Right lobe of liver (tissue), 6 donors: ENCODE data around the gene LCP2. TPM values are rescaled to one million over a fixed set of nuclear protein-coding genes. Genes with fewer than 3 reads are reported as not detected.

Experiments
- ATAC-seq, 4 donors: fragments of 200-7000 bp; cut with Tn5 transposase; one replicate each; pipeline ENCODE4 v1.9.1; 2020; ENCODE audit warnings: mild to moderate bottlenecking in 4 of 4, moderate library complexity in 4 of 4
- DNase-seq, 3 donors: peaks; one replicate each; pipeline ENCODE4 v3.0.0-alpha.2; 2020
- H3K27ac ChIP-seq, 3 donors: fragments of 200-600 bp; one replicate each; pipeline ENCODE4 v1.8.0; 2022
- H3K27me3 ChIP-seq, 2 donors: fragments of 200-600 bp; one replicate each; pipeline ENCODE4 v1.8.0; 2022
- H3K36me3 ChIP-seq, 4 donors: fragments of 200-600 bp; sonication (generic) in 1 of 4; one replicate each; pipeline versions ENCODE4 v1.5.1 to v1.8.0; 2017 to 2022; ENCODE audit warnings: control low read depth in 1 of 4
- H3K4me1 ChIP-seq, 4 donors: fragments of 200-600 bp; sonication (generic) in 1 of 4; one replicate each; pipeline versions ENCODE4 v1.5.1 to v1.8.0; 2017 to 2022; ENCODE audit warnings: control low read depth in 1 of 4
- H3K4me3 ChIP-seq, 3 donors: fragments of 200-600 bp; one replicate each; pipeline ENCODE4 v1.8.0; 2022
- H3K9me3 ChIP-seq, 4 donors: fragments of 200-600 bp; sonication (generic) in 1 of 4; one replicate each; pipeline versions ENCODE4 v1.5.1 to v1.8.0; 2017 to 2022; ENCODE audit warnings: control low read depth in 1 of 4
- POLR2A ChIP-seq: fragments of 450-650 bp; IDR thresholded peaks from one replicate; pipeline ENCODE4 v1.6.1; 2017; ENCODE audit warnings: antibody characterized with exemption, mild to moderate bottlenecking
- WGBS: methylation state at CpG from one replicate; pipeline ENCODE4 v1.1.6; 2018; ENCODE audit warnings: low coverage, low lambda C conversion rate; ENCODE audit not compliant: insufficient coverage; ENCODE audit errors: missing lambda C conversion rate; 5-methylcytosine and 5-hydroxymethylcytosine counted together
- intact Hi-C, 2 donors: fragments of 100-400 bp; cut with DNase I; formaldehyde crosslinking; loops; one replicate each; pipeline versions ENCODE4 v1.11.2 to v1.14.1; 2022
- total RNA-seq, 6 experiments: library from RNA; depleted of rRNA in 2 of 6; stranded (reverse); fragments of >200 nt in 2 of 6; fragmentation: NEBNext Ultra II Directional in 3 of 6; extraction: Animal tissue kit (Norgen Biotek cat#: 25700) in 3 of 6; gene quantifications; one replicate each; pipeline versions ENCODE4 v1.1.0 to v1.2.4, GENCODE V29; 2016 to 2023
- TF ChIP-seq, protein P1 (sequence below), 4 donors: fragments of 200-600 bp in 3 of 4; fragments of 450-650 bp in 1 of 4; IDR thresholded peaks; one replicate each; pipeline versions ENCODE4 v1.5.1 to v1.8.0; 2016 to 2022; ENCODE audit warnings: antibody characterized with exemption in 4 of 4, mild to moderate bottlenecking in 2 of 4
- donor health status: DM: no; HTN: yes; CAD: no.
- donor health status: DM: no; HTN: no; CAD: no.
- donor health status: DM: no; HTN: no; CAD: no.
- donor health status: DM: no; HTN: yes; CAD: no.
- donor health status: DM: no; HTN: yes; CAD: no.

The LCP2 gene
- total RNA-seq, 6 experiments from 2014 or later, result 4.4 to 20.5 (median 10.1) TPM

DNA sequence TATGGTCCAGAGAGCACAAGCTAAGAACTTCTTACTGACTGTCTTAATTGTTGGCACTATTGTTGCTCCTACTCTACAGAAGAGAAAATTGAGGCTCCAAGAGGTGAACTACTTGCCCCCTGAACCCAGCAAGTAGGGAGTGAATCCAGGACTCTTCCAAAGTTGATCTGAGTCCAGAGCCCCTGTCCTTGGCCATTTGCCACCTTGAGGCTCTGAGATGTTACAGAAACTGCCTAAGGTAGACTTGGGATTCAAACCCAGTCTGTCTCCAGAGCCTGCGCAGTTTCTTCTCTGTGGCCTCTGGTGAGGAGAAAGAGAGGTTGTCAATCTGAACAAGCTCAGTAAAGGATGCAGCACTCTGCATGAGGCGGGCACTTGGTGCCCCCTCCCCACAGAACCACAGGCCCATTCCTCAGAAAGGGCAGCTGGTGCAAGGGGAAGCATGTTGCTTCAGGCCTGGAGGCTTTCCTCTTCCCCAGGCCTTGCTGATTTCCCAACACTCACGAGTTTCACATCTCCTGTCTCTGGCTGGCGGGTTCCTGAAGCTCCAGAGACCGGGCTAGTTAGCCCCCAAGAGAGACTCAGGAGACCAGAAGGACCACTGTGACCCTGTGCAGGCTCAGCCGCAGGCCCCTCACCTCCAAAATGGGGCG, 2.9 kb upstream of the LCP2 start:
- H3K27ac ChIP-seq, result peak overlapping the region in 1 of 3 donors; percentile 60
- TF ChIP-seq POLR2A, result no peak
- TF ChIP-seq, protein P1, sequence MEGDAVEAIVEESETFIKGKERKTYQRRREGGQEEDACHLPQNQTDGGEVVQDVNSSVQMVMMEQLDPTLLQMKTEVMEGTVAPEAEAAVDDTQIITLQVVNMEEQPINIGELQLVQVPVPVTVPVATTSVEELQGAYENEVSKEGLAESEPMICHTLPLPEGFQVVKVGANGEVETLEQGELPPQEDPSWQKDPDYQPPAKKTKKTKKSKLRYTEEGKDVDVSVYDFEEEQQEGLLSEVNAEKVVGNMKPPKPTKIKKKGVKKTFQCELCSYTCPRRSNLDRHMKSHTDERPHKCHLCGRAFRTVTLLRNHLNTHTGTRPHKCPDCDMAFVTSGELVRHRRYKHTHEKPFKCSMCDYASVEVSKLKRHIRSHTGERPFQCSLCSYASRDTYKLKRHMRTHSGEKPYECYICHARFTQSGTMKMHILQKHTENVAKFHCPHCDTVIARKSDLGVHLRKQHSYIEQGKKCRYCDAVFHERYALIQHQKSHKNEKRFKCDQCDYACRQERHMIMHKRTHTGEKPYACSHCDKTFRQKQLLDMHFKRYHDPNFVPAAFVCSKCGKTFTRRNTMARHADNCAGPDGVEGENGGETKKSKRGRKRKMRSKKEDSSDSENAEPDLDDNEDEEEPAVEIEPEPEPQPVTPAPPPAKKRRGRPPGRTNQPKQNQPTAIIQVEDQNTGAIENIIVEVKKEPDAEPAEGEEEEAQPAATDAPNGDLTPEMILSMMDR (IDR thresholded peaks at IDR 0.05), result no peak
- WGBS, result 100% methylated on average over 1 of the region's 7 CpGs

DNA sequence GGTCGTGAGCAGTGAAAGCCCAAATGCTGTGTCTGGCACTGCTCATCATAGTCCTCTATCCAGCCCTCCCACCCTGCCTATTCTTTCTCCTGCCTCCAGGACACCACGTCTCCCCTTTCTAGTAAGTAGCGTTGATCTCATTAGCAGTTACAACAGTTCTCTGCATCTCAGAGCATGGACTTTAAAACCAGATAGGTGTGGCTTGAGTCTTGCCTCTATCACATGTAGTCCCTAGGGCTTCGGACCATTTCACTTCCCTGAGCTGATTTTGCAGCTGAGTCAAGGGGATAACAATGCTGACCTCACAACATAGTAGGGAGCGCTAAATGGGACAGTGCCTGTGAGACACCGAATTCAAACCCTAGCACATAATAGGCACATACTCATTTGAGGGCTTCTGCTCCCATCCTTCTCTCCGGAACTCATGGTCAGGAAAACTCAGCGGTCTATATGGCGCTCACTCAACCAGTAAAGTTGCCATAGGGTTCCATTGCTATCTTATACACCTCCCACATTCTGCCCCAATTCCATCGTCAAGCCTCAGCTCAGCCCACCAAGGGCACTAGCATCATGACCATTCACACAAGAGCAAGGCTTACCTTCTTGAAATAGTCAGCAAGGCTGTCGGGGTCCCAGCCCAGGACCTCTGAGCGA, 515 bp downstream of the LCP2 start:
- ATAC-seq (peak; percentile 40 to 50 (median 42)), DNase-seq (peak in 1 of 3 donors; percentile 44)
- H3K36me3 ChIP-seq, result peaks cover 0 to under 1% (median 0%) of the 10 kb centered on the region in 4 donors
- no peaks in the 10 kb centered on the region for H3K27me3 ChIP-seq
- H3K27ac ChIP-seq, result peak overlapping the region; percentile 72 to 84 (median 82)
- TF ChIP-seq, protein P1 (IDR thresholded peaks at IDR 0.05), result no peak
- no peak for TF ChIP-seq POLR2A
- no peaks in the 10 kb centered on the region for H3K4me1 ChIP-seq
- 38% methylated on average over 12 of the region's 12 CpGs for WGBS
- intact Hi-C loops, result no loop called here
- no peaks in the 10 kb centered on the region for H3K9me3 ChIP-seq
- H3K4me3 ChIP-seq, result peak overlapping the region; percentile 40 to 56 (median 43)

More for the DNA sequence above, 2.9 kb upstream of the LCP2 start:
- Histone ChIP-seq H3K27me3 (no peaks in the 10 kb centered on the region), H3K9me3 (no peaks in the 10 kb centered on the region), H3K4me3 (no peak overlapping the region), H3K4me1 (no peaks in the 10 kb centered on the region), H3K36me3 (no peaks in the 10 kb centered on the region)
- ATAC-seq, result peak; percentile 22 to 26 (median 24)
- peak in 1 of 3 donors; percentile 62 for DNase-seq
- intact Hi-C loops, result no loop called here

DNA sequence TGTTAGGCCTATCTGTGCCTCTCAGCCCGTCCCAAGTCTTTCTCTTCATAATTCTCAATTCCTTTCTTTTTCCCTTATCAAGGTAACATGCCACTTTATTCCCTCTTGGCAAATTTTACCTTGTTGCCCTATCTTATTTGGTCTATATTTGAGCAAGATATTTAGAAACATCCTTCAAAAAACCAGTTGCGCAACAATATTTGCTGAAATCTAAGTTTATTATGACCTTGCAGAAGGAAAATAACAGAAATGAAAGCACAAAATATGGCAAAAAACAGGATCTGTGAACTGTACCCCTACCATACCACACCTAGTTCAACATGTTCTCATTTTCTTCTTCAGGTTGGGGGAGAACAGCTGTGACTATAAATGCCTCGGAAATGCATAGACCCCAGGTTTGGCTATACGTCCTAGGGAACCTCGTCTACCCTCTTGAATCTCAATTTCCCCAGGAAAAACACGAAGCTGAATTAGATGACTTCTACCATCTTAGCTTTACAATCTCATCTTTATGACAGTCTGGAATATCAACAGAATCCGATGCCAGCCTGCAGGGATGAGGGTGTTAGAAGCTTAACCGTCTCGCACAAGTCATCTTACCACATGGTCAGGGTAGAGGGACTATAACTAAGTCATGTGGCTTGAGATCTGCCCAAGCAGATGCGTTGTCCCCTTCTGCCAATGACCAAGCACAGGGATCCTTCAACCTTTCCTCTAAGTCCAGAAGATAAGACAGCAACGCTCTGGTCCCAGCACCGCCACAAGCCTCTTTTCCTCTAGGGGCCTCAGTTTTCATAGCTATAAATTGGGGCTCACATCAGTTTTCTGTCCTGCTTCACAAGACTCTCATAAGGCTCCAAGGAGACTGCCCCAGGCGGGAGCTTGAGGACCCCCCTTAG, 1.3 kb downstream of the LCP2 start:
- Histone ChIP-seq H3K36me3 (peaks cover 0 to 3% (median 0%) of the 10 kb centered on the region in 4 donors), H3K4me1 (no peaks in the 10 kb centered on the region), H3K9me3 (no peaks in the 10 kb centered on the region), H3K27me3 (no peaks in the 10 kb centered on the region), H3K27ac (peak overlapping the region; percentile 72 to 84 (median 82)), H3K4me3 (peak overlapping the region; percentile 40 to 56 (median 43))
- TF ChIP-seq POLR2A, result no peak
- DNase-seq, result no peak
- intact Hi-C loops, result no loop called here
- WGBS, result 41% methylated on average over 9 of the region's 13 CpGs
- peak in 2 of 4 donors; percentile 5 to 13 for ATAC-seq

DNA sequence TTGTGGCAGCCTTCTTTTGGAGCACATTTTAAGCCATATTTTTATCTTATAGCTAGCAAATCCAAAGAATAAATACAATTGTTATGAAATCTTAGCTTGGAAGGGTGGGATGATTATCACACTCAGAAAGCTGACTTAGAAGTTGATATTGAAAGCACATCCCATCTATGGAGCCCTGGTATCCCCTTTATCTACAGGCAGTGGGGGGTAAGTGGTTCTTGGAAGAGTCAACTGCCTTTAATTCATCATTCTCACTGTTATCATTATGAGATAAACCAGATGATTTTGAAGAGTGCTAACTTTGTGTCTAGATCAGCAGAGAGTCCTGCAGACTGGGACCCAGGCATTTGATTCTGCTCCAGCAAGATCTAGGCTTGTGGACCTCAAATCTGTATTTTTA, 3.0 kb downstream of the LCP2 start:
- Histone ChIP-seq H3K9me3 (no peaks in the 10 kb centered on the region), H3K4me1 (no peaks in the 10 kb centered on the region), H3K27ac (no peak overlapping the region), H3K36me3 (peaks cover 0 to 3% (median 0%) of the 10 kb centered on the region in 4 donors), H3K27me3 (no peaks in the 10 kb centered on the region), H3K4me3 (no peak overlapping the region)
- TF ChIP-seq, protein P1 (IDR thresholded peaks at IDR 0.05), result no peak
- DNase-seq, result no peak
- intact Hi-C loops, result no loop called here
- no peak for ATAC-seq
